Peyer's patch (tissue), 4 donors: ENCODE measurements around the gene CRHR2. TPM values are rescaled to one million over a fixed set of nuclear protein-coding genes. Genes with fewer than 3 reads are reported as not detected.

Source experiments
- DNase-seq, 3 donors: peaks; one replicate each; pipeline ENCODE4 v3.0.0-alpha.2; 2017 to 2019
- H3K27ac ChIP-seq, 4 donors: fragments of 200-600 bp; sonication (generic); one replicate each; pipeline ENCODE4 v1.5.1; 2016 to 2019
- H3K27me3 ChIP-seq, 2 donors: fragments of 200-600 bp; sonication (generic); one replicate each; pipeline ENCODE4 v1.5.1; 2019
- H3K36me3 ChIP-seq, 3 donors: fragments of 200-600 bp; sonication (generic); one replicate each; pipeline ENCODE4 v1.5.1; 2016 to 2019
- H3K4me1 ChIP-seq, 4 donors: fragments of 200-600 bp; sonication (generic); one replicate each; pipeline ENCODE4 v1.5.1; 2016 to 2019
- H3K4me3 ChIP-seq, 4 donors: fragments of 200-600 bp; sonication (generic); 1 replicate in 3 of 4; 2 replicates in 1 of 4; pipeline ENCODE4 v1.5.1; 2016 to 2019; ENCODE audit warnings: mild to moderate bottlenecking in 1 of 4
- H3K9me3 ChIP-seq, 4 donors: fragments of 200-600 bp; sonication (generic); one replicate each; pipeline ENCODE4 v1.5.1; 2016 to 2019; ENCODE audit warnings: mild to moderate bottlenecking in 1 of 4
- CTCF ChIP-seq, 6 experiments: fragments of 450-650 bp in 4 of 6; fragments of 200-600 bp in 2 of 6; sonication (generic) in 1 of 6; IDR thresholded peaks; one replicate each; pipeline ENCODE4 v1.5.1; 2017 to 2019; ENCODE audit warnings: antibody characterized with exemption in 6 of 6, mild to moderate bottlenecking in 3 of 6, moderate library complexity in 1 of 6
- POLR2A ChIP-seq, 2 donors: fragments of 450-650 bp; IDR thresholded peaks; one replicate each; pipeline ENCODE4 v1.5.1; 2017; ENCODE audit warnings: antibody characterized with exemption in 2 of 2, mild to moderate bottlenecking in 2 of 2, moderate library complexity in 2 of 2
- total RNA-seq, 4 donors: library from RNA; depleted of rRNA; stranded (reverse); fragments of >200 nt; gene quantifications; one replicate each; pipeline ENCODE4 v1.1.0, GENCODE V29; 2016

CRHR2 gene
- total RNA-seq, 4 donors from 2014 or later: not detected

- no peaks in the 10 kb centered on the region for H3K9me3 ChIP-seq
- peak in 1 of 3 donors; percentile 15 for DNase-seq
- TF ChIP-seq POLR2A (IDR thresholded peaks at IDR 0.05) (no peak), CTCF (IDR thresholded peaks at IDR 0.05) (no peak)
- no peaks in the 10 kb centered on the region for H3K4me1 ChIP-seq
- no peak overlapping the region for H3K4me3 ChIP-seq
- H3K36me3 ChIP-seq: no peaks in the 10 kb centered on the region
- no peak overlapping the region for H3K27ac ChIP-seq
- no peaks in the 10 kb centered on the region for H3K27me3 ChIP-seq
Observed at GRCh38 chr7:30657131-30657530, 25.1 kb downstream of the CRHR2 start.

GRCh38 chr7:30656006-30656957 lies 26.0 kb downstream of the CRHR2 start:
- peak in 1 of 3 donors; percentile 20 for DNase-seq
- Histone ChIP-seq H3K9me3 (no peaks in the 10 kb centered on the region), H3K4me1 (no peaks in the 10 kb centered on the region), H3K4me3 (no peak overlapping the region), H3K27ac (no peak overlapping the region), H3K36me3 (no peaks in the 10 kb centered on the region), H3K27me3 (no peaks in the 10 kb centered on the region)
- TF ChIP-seq CTCF (IDR thresholded peaks at IDR 0.05) (no peak), POLR2A (IDR thresholded peaks at IDR 0.05) (no peak)

- H3K27ac ChIP-seq: no peak overlapping the region
- H3K4me1 ChIP-seq: no peaks in the 10 kb centered on the region
- peak in 2 of 3 donors; percentile 24 to 29 for DNase-seq
- H3K4me3 ChIP-seq: no peak overlapping the region
- no peaks in the 10 kb centered on the region for H3K9me3 ChIP-seq
- TF ChIP-seq CTCF (IDR thresholded peaks at IDR 0.05) (no peak), POLR2A (IDR thresholded peaks at IDR 0.05) (no peak)
- no peaks in the 10 kb centered on the region for H3K36me3 ChIP-seq
- no peaks in the 10 kb centered on the region for H3K27me3 ChIP-seq
Observed at GRCh38 chr7:30655096-30655970, 26.9 kb downstream of the CRHR2 start.

- Histone ChIP-seq H3K36me3 (no peaks in the 10 kb centered on the region), H3K27me3 (no peaks in the 10 kb centered on the region), H3K4me1 (no peaks in the 10 kb centered on the region), H3K27ac (no peak overlapping the region), H3K4me3 (no peak overlapping the region), H3K9me3 (no peaks in the 10 kb centered on the region)
- peak in 2 of 3 donors; percentile 18 to 27 for DNase-seq
- TF ChIP-seq POLR2A (IDR thresholded peaks at IDR 0.05) (no peak), CTCF (IDR thresholded peaks at IDR 0.05) (no peak)
Observed at GRCh38 chr7:30654296-30655090, 27.8 kb downstream of the CRHR2 start.
